ENCODE data around the gene NTN3. TPM values are rescaled to one million over a fixed set of nuclear protein-coding genes. Genes with fewer than 3 reads are reported as not detected.

The NTN3 gene
- total RNA-seq, 2 experiments from 2014 or later = not detected

GRCh38 chr16:2460391-2460713 lies 10.7 kb upstream of the NTN3 start:
- ChIA-PET POLR2A (interaction anchor here (0.6 to 1.5 kb wide), 8 partner anchors 9 to 143 kb away, joined by 3 to 9 read pairs (median 5); partner anchors contain the start of genes NTN3 and TBC1D24), CTCF (interaction anchor here (1.1 to 1.8 kb wide), 4 partner anchors 9 to 29 kb away, joined by 3 to 4 read pairs (median 4); no protein-coding TSS in a partner anchor)

GRCh38 chr16:2460916-2461315 lies 10.2 kb upstream of the NTN3 start:
- POLR2A ChIA-PET = interaction anchor here (1.0 to 1.5 kb wide), 2 partner anchors 8 to 142 kb away, joined by 4 to 6 read pairs; no protein-coding TSS in a partner anchor
- CTCF ChIA-PET = interaction anchor here (1.4 to 1.8 kb wide), 2 partner anchors 30 to 40 kb away, joined by 4 to 5 read pairs; no protein-coding TSS in a partner anchor

GRCh38 chr16:2462031-2462866 lies 8.8 kb upstream of the NTN3 start:
- POLR2A ChIA-PET = interaction anchor here (1.0 kb wide), 1 partner anchor 20 kb away, joined by 3 read pairs; no protein-coding TSS in a partner anchor
- CTCF ChIA-PET = interaction anchor here (1.4 kb wide), 1 partner anchor 39 kb away, joined by 5 read pairs; no protein-coding TSS in a partner anchor

- CTCF ChIA-PET = interaction anchor here (0.7 kb wide), 1 partner anchor 483 kb away, joined by 3 read pairs; no protein-coding TSS in a partner anchor
- POLR2A ChIA-PET = no interaction called here
These were observed 6.8 kb upstream of the NTN3 start for GRCh38 chr16:2464333-2464732.

- ChIA-PET CTCF (no interaction called here), POLR2A (no interaction called here)
These were observed 5.3 kb upstream of the NTN3 start for GRCh38 chr16:2465653-2466415.

- CTCF ChIA-PET = interaction anchor here (1.0 kb wide), 1 partner anchor 34 kb away, joined by 3 read pairs; no protein-coding TSS in a partner anchor
- POLR2A ChIA-PET = no interaction called here
These were observed 4.2 kb upstream of the NTN3 start for GRCh38 chr16:2466667-2467527.

- POLR2A ChIA-PET = interaction anchor here (1.2 kb wide), 1 partner anchor 46 kb away, joined by 5 read pairs; the partner anchor contains the start of gene ATP6V0C
- CTCF ChIA-PET = interaction anchor here (0.7 to 1.0 kb wide), 3 partner anchors 34 to 1835 kb away, joined by 3 to 4 read pairs (median 3); no protein-coding TSS in a partner anchor
These were observed 3.4 kb upstream of the NTN3 start for GRCh38 chr16:2467528-2468232.

GRCh38 chr16:2468233-2468724 lies 2.8 kb upstream of the NTN3 start:
- POLR2A ChIA-PET = interaction anchor here (1.2 to 1.3 kb wide), 2 partner anchors 8 to 45 kb away, joined by 5 to 6 read pairs; partner anchors contain the start of genes ATP6V0C and TEDC2
- CTCF ChIA-PET = interaction anchor here (0.7 to 1.0 kb wide), 3 partner anchors 8 to 1836 kb away, joined by 3 to 4 read pairs (median 3); partner anchors contain the start of gene TEDC2

- POLR2A ChIA-PET = interaction anchor here (0.6 to 1.3 kb wide), 3 partner anchors 9 to 316 kb away, joined by 3 to 6 read pairs (median 5); partner anchors contain the start of genes ATP6V0C and TEDC2
- CTCF ChIA-PET = interaction anchor here (0.7 to 1.0 kb wide), 3 partner anchors 9 to 1836 kb away, joined by 3 to 4 read pairs (median 3); partner anchors contain the start of gene TEDC2
These were observed 2.2 kb upstream of the NTN3 start for GRCh38 chr16:2468725-2469398.

- CTCF ChIA-PET = interaction anchor here (0.8 to 1.6 kb wide), 4 partner anchors 10 to 129 kb away, joined by 3 to 4 read pairs (median 4); partner anchors contain the start of genes ABCA3 and TEDC2
- POLR2A ChIA-PET = interaction anchor here (0.6 to 1.3 kb wide), 2 partner anchors 10 to 315 kb away, joined by 3 to 6 read pairs; partner anchors contain the start of gene TEDC2
These were observed 1.5 kb upstream of the NTN3 start for GRCh38 chr16:2469399-2470233.

GRCh38 chr16:2470234-2470601 lies 879 bp upstream of the NTN3 start:
- CTCF ChIA-PET = interaction anchor here (0.8 to 1.6 kb wide), 3 partner anchors 31 to 130 kb away, joined by 4 read pairs; partner anchors contain the start of gene ABCA3
- POLR2A ChIA-PET = no interaction called here

- ChIA-PET POLR2A (interaction anchor here (0.7 kb wide), 1 partner anchor 11 kb away, joined by 3 read pairs; the partner anchor contains the start of gene TEDC2), CTCF (interaction anchor here (0.8 to 1.6 kb wide), 3 partner anchors 30 to 130 kb away, joined by 4 read pairs; partner anchors contain the start of gene ABCA3)
These were observed 488 bp upstream of the NTN3 start for GRCh38 chr16:2470603-2471015.

- ChIA-PET POLR2A (interaction anchor here (0.5 kb wide), 1 partner anchor 63 kb away, joined by 5 read pairs; no protein-coding TSS in a partner anchor), CTCF (no interaction called here)
These were observed 773 bp downstream of the NTN3 start for GRCh38 chr16:2471653-2472487.

GRCh38 chr16:2472488-2472864 lies 1.4 kb downstream of the NTN3 start:
- CTCF ChIA-PET = no interaction called here

GRCh38 chr16:2472885-2473445 lies 1.9 kb downstream of the NTN3 start:
- ChIA-PET CTCF (interaction anchor here (1.1 kb wide), 1 partner anchor 43 kb away, joined by 3 read pairs; no protein-coding TSS in a partner anchor), POLR2A (interaction anchor here (0.5 kb wide), 1 partner anchor 68 kb away, joined by 5 read pairs; no protein-coding TSS in a partner anchor)

More at GRCh38 chr16:2472488-2472864, 1.4 kb downstream of the NTN3 start:
- POLR2A ChIA-PET = interaction anchor here (0.5 kb wide), 1 partner anchor 62 kb away, joined by 5 read pairs; no protein-coding TSS in a partner anchor
